ENCODE data around the gene PHACTR1. TPM values are rescaled to one million over a fixed set of nuclear protein-coding genes. Genes with fewer than 3 reads are reported as not detected.

PHACTR1 gene
- total and polyA plus RNA-seq, 7 donors: 0.60 to 7.5 (median 3.7) TPM

DNA sequence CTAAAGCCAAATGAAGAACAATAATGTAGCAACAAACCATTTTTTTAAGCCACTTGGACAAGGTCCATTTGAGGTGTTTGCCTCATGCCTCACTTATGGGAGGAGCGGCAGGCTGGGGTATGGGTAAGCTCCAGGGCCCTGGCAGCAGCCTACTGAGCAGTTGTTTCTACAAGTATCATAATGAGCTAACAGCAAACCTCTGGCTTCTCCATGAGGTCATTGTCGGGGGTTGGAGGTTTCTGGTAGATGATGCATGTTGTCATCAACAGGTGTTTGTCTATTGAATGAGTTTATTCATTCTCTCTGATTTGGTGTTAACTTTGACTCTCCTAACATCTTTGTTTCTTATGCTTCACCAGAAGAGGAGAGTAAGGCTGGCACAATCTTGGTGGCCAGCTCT, 461.1 kb downstream of the PHACTR1 start:
- intact Hi-C loops (cut with DNase I): no loop called here
- Histone ChIP-seq H3K27ac (no peak overlapping the region), H3K4me3 (no peak overlapping the region), H3K9me3 (no peaks in the 10 kb centered on the region), H3K27me3 (no peaks in the 10 kb centered on the region), H3K4me1 (no peaks in the 10 kb centered on the region), H3K36me3 (no peaks in the 10 kb centered on the region)
- no peak for DNase-seq
- WGBS, 2 donors: 94 to 97% methylated on average over 2 of the region's 2 CpGs
- TF ChIP-seq EP300 (IDR thresholded peaks at IDR 0.05) (no peak), POLR2AphosphoS5 (IDR thresholded peaks at IDR 0.05) (no peak), POLR2A (IDR thresholded peaks at IDR 0.05) (no peak)
- TF ChIP-seq, protein P1, sequence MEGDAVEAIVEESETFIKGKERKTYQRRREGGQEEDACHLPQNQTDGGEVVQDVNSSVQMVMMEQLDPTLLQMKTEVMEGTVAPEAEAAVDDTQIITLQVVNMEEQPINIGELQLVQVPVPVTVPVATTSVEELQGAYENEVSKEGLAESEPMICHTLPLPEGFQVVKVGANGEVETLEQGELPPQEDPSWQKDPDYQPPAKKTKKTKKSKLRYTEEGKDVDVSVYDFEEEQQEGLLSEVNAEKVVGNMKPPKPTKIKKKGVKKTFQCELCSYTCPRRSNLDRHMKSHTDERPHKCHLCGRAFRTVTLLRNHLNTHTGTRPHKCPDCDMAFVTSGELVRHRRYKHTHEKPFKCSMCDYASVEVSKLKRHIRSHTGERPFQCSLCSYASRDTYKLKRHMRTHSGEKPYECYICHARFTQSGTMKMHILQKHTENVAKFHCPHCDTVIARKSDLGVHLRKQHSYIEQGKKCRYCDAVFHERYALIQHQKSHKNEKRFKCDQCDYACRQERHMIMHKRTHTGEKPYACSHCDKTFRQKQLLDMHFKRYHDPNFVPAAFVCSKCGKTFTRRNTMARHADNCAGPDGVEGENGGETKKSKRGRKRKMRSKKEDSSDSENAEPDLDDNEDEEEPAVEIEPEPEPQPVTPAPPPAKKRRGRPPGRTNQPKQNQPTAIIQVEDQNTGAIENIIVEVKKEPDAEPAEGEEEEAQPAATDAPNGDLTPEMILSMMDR (IDR thresholded peaks at IDR 0.05): no peak

DNA sequence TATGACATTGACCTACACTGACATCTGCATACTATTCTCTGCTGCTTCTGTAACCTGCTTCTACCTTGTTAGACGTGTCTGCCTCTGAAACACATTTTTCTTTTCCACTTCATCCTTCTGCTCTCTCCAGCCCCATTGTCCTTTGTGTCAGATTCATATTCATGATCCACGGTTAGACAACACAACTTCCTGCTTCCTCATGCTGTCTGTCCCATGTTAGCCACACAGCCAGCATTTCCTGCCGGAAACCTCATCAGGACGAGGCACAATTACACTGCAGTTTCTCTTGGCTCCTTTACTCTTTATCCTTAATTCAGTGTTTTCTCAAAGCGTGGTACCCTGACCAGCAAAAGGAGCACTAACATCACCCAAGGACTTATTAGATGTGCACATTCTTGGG, 461.5 kb downstream of the PHACTR1 start:
- DNase-seq: no peak
- H3K27ac ChIP-seq: no peak overlapping the region
- TF ChIP-seq, protein P1 (IDR thresholded peaks at IDR 0.05): no peak
- TF ChIP-seq POLR2A (IDR thresholded peaks at IDR 0.05) (no peak), EP300 (IDR thresholded peaks at IDR 0.05) (no peak)
- WGBS, 2 donors: 26 to 32% methylated on average over 5 of the region's 5 CpGs
- no peaks in the 10 kb centered on the region for H3K36me3 ChIP-seq
- no peaks in the 10 kb centered on the region for H3K9me3 ChIP-seq
- intact Hi-C loops (cut with DNase I): no loop called here
- no peaks in the 10 kb centered on the region for H3K27me3 ChIP-seq
- no peaks in the 10 kb centered on the region for H3K4me1 ChIP-seq
- no peak overlapping the region for H3K4me3 ChIP-seq

DNA sequence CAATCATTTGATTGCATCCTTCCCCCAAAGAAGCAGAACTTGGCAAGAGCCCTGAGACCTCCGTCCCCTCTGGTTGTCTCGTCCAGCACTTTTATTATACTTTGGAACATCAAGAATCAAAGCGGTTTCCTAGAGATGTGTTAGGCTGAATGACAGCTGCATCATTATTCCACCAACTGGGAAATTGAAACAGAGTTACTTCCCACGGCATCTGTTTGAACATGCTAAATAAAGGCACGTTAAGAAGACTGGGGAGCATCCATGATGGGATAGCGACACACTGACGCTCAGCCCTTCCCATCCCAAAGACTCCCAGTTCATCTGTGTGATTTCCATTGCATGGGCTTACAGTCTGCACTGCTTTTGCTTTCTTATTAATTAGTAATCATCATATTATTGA, 464.0 kb downstream of the PHACTR1 start:
- Histone ChIP-seq H3K4me3 (no peak overlapping the region), H3K27ac (no peak overlapping the region), H3K9me3 (no peaks in the 10 kb centered on the region), H3K36me3 (no peaks in the 10 kb centered on the region), H3K4me1 (no peaks in the 10 kb centered on the region), H3K27me3 (no peaks in the 10 kb centered on the region)
- 84 to 87% methylated on average over 7 of the region's 7 CpGs for WGBS, 2 donors
- no peak for DNase-seq
- intact Hi-C loops (cut with DNase I): no loop called here
- TF ChIP-seq, protein P1 (IDR thresholded peaks at IDR 0.05): no peak
- no peak for TF ChIP-seq POLR2AphosphoS5 (IDR thresholded peaks at IDR 0.05)
- TF ChIP-seq EP300 (IDR thresholded peaks at IDR 0.05): no peak
- no peak for TF ChIP-seq POLR2A (IDR thresholded peaks at IDR 0.05)

DNA sequence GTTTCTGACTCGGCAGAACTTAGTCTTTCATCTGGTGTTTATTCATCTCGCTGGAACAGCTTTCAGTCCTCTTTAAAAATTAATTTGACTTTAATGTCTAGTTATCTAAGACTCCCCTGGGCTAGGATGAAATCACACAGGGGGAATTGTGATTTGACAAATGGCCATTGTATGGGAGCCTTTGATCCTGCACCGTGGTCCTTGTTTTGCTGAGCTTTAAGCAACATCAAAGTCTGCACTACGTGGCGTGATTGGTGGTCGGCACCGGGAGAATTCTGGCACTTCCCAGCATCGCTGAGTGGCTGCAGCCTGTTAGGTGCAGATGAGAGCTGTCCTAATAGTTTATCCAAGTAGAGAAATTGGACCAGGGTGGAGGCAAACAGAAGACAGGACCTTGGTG, 464.8 kb downstream of the PHACTR1 start:
- TF ChIP-seq POLR2AphosphoS5 (IDR thresholded peaks at IDR 0.05): no peak
- no peak for TF ChIP-seq EP300 (IDR thresholded peaks at IDR 0.05)
- no peak for TF ChIP-seq POLR2A (IDR thresholded peaks at IDR 0.05)
- TF ChIP-seq, protein P1 (IDR thresholded peaks at IDR 0.05): no peak
- H3K27ac ChIP-seq: no peak overlapping the region
- H3K4me3 ChIP-seq: no peak overlapping the region
- H3K9me3 ChIP-seq: no peaks in the 10 kb centered on the region
- H3K27me3 ChIP-seq: no peaks in the 10 kb centered on the region
- no peaks in the 10 kb centered on the region for H3K36me3 ChIP-seq
- intact Hi-C loops (cut with DNase I): no loop called here
- WGBS, 2 donors: 54 to 64% methylated on average over 8 of the region's 8 CpGs
- no peak for DNase-seq
- no peaks in the 10 kb centered on the region for H3K4me1 ChIP-seq

GRCh38 chr6:13183415-13184088, 467.0 kb downstream of the PHACTR1 start:
- DNase-seq: no peak
- H3K9me3 ChIP-seq: no peaks in the 10 kb centered on the region
- TF ChIP-seq, protein P1 (IDR thresholded peaks at IDR 0.05): no peak
- TF ChIP-seq EP300 (IDR thresholded peaks at IDR 0.05): no peak
- WGBS, 2 donors: 79 to 82% methylated on average over 9 of the region's 9 CpGs
- no peaks in the 10 kb centered on the region for H3K36me3 ChIP-seq
- intact Hi-C loops (cut with DNase I): no loop called here
- no peak overlapping the region for H3K4me3 ChIP-seq
- H3K27me3 ChIP-seq: no peaks in the 10 kb centered on the region
- H3K27ac ChIP-seq: no peak overlapping the region
- H3K4me1 ChIP-seq: no peaks in the 10 kb centered on the region
